Stimulated activated CD4-positive, alpha-beta T cell treated with anti-CD3 and anti-CD28 coated beads, Interleukin-1b, Interleukin-23, amount 100 ng/mL, for 1 hour (primary cell): ENCODE results near the gene COL9A1.

Experiments
- DNase-seq, 2 donors: peaks; one replicate each; pipeline ENCODE4 v3.0.0-alpha.2; 2020; ENCODE audit warnings: low read depth in 2 of 2

Gene COL9A1

GRCh38 chr6:70172252-70172651 is 130.6 kb downstream of the COL9A1 start:
- DNase-seq: no peak

GRCh38 chr6:70171236-70171635 is 131.6 kb downstream of the COL9A1 start:
- DNase-seq: no peak

DNA sequence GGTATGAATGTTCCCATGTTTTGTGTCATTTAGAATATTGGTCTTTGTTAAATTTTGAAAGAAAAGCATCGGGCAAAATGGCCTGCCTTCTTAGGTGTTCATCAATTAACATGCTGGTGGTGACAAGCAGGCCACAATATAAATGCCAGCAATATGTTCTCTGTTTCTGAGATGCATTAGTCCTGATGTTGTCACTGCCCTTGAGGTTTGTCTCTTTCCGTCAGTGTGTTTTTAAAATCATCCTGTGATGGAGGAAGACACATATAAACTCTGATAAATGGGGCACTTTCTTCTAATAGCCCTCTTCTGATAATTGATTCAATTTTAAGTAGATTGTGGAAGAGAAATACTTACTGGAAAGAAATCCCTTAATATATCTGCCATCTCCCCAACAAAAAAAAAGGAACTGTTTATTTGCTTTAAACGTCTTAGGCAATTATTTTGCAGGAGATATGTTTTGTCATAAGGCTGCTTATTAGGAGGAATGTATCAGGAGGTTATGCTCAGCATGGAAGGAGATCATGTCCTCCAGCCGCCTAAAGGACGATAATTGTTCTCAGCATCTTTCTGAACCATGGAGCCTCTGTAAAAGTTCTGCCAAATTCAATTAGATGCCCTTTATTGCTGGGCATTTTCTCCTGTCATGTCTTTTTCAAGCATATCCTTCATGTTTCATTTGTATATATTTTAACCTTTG is 134.1 kb downstream of the COL9A1 start:
- DNase-seq: no peak
